ENCODE results near the gene DYNLT2B. TPM values are rescaled to one million over a fixed set of nuclear protein-coding genes. Genes with fewer than 3 reads are reported as not detected.

The DYNLT2B gene
- total RNA-seq, 1 donor from 2014 or later, result 3.9 TPM

GRCh38 chr3:196336319-196337145 is 18.5 kb upstream of the DYNLT2B start:
- H3K4me1 ChIP-seq, result no peaks in the 10 kb centered on the region
- H3K4me3 ChIP-seq, result no peak overlapping the region
- intact Hi-C loops (cut with micrococcal nuclease), result no loop called here
- H3K27ac ChIP-seq (replicated peaks), result no peak overlapping the region
- no peak for TF ChIP-seq CTCF (IDR thresholded peaks at IDR 0.05; ENCODE audit: borderline replicate concordance)
- H3K36me3 ChIP-seq, result no peaks in the 10 kb centered on the region
- peaks cover 17% of the 10 kb centered on the region for H3K27me3 ChIP-seq (ENCODE audit: low read depth)
- peaks cover 8% of the 10 kb centered on the region for H3K9me3 ChIP-seq (replicated peaks)
- DNase-seq, result no peak

GRCh38 chr3:196335503-196335948 is 17.5 kb upstream of the DYNLT2B start:
- H3K9me3 ChIP-seq (replicated peaks), result peaks cover 8% of the 10 kb centered on the region
- H3K4me1 ChIP-seq, result no peaks in the 10 kb centered on the region
- intact Hi-C loops (cut with micrococcal nuclease), result no loop called here
- no peaks in the 10 kb centered on the region for H3K36me3 ChIP-seq
- no peak overlapping the region for H3K27ac ChIP-seq (replicated peaks)
- H3K27me3 ChIP-seq (ENCODE audit: low read depth), result peaks cover 20% of the 10 kb centered on the region
- TF ChIP-seq CTCF (IDR thresholded peaks at IDR 0.05; ENCODE audit: borderline replicate concordance), result no peak
- no peak overlapping the region for H3K4me3 ChIP-seq
- no peak for DNase-seq

GRCh38 chr3:196334982-196335381 is 16.9 kb upstream of the DYNLT2B start:
- Histone ChIP-seq H3K4me1 (no peaks in the 10 kb centered on the region), H3K27me3 (ENCODE audit: low read depth) (peaks cover 20% of the 10 kb centered on the region), H3K4me3 (no peak overlapping the region), H3K27ac (replicated peaks) (no peak overlapping the region), H3K36me3 (no peaks in the 10 kb centered on the region), H3K9me3 (replicated peaks) (peaks cover 8% of the 10 kb centered on the region)
- intact Hi-C loops (cut with micrococcal nuclease), result no loop called here
- no peak for TF ChIP-seq CTCF (IDR thresholded peaks at IDR 0.05; ENCODE audit: borderline replicate concordance)
- no peak for DNase-seq

GRCh38 chr3:196332168-196332567 is 14.1 kb upstream of the DYNLT2B start:
- no peak for DNase-seq
- intact Hi-C loops (cut with micrococcal nuclease), result no loop called here

GRCh38 chr3:196327405-196327804 is 9.4 kb upstream of the DYNLT2B start:
- DNase-seq, result no peak
- intact Hi-C loops (cut with micrococcal nuclease), result no loop called here
- peaks cover 10% of the 10 kb centered on the region for H3K27me3 ChIP-seq (ENCODE audit: low read depth)
- TF ChIP-seq CTCF (IDR thresholded peaks at IDR 0.05; ENCODE audit: borderline replicate concordance), result no peak
- H3K4me3 ChIP-seq, result no peak overlapping the region
- H3K36me3 ChIP-seq, result no peaks in the 10 kb centered on the region
- H3K9me3 ChIP-seq (replicated peaks), result no peaks in the 10 kb centered on the region
- no peak overlapping the region for H3K27ac ChIP-seq (replicated peaks)
- no peaks in the 10 kb centered on the region for H3K4me1 ChIP-seq

More at GRCh38 chr3:196332168-196332567, 14.1 kb upstream of the DYNLT2B start:
- no peaks in the 10 kb centered on the region for H3K9me3 ChIP-seq (replicated peaks)
- no peak overlapping the region for H3K27ac ChIP-seq (replicated peaks)
- no peaks in the 10 kb centered on the region for H3K36me3 ChIP-seq
- H3K27me3 ChIP-seq (ENCODE audit: low read depth), result peaks cover 20% of the 10 kb centered on the region
- H3K4me3 ChIP-seq, result no peak overlapping the region
- no peak for TF ChIP-seq CTCF (IDR thresholded peaks at IDR 0.05; ENCODE audit: borderline replicate concordance)
- no peaks in the 10 kb centered on the region for H3K4me1 ChIP-seq
